Measurements from ENCODE around the gene MOXD1. TPM values are rescaled to one million over a fixed set of nuclear protein-coding genes. Genes with fewer than 3 reads are reported as not detected.

MOXD1 gene
- polyA plus RNA-seq, 1 donor (not counting 4 experiments of a cell fraction or from before 2014, with no cell fraction given): 2.7 TPM

GRCh38 chr6:132410830-132411229 is 9.6 kb upstream of the MOXD1 start:
- Histone ChIP-seq H3K27me3 (ENCODE audit: control insufficient read depth, extremely low read depth, insufficient read depth, low read length) (no peaks in the 10 kb centered on the region), H3K9me3 (ENCODE audit: control insufficient read depth, low read depth, low read length) (no peaks in the 10 kb centered on the region), H4K20me1 (ENCODE audit: control insufficient read depth, extremely low read depth, insufficient read depth, low read length) (no peaks in the 10 kb centered on the region), H3K4me1 (ENCODE audit: control insufficient read depth, extremely low read depth, insufficient read depth, low read length) (no peaks in the 10 kb centered on the region), H3K9ac (ENCODE audit: control insufficient read depth, extremely low read depth, insufficient read depth, low read length) (no peak overlapping the region), H2AFZ (ENCODE audit: control insufficient read depth, low read length) (no peak overlapping the region), H3K4me3 (ENCODE audit: control insufficient read depth in 2 of 3, extremely low read depth in 1 of 3, insufficient read depth in 2 of 3, low read depth in 1 of 3, low read length in 3 of 3) (no peak overlapping the region), H3K9me1 (ENCODE audit: control insufficient read depth, extremely low read depth, insufficient read depth, low read length) (no peaks in the 10 kb centered on the region), H3K36me3 (ENCODE audit: control insufficient read depth in 2 of 2, extremely low read depth in 1 of 2, insufficient read depth in 2 of 2, low read length in 2 of 2) (no peaks in the 10 kb centered on the region), H3K4me2 (ENCODE audit: control insufficient read depth, extremely low read depth, insufficient read depth, low read depth, low read length) (no peak overlapping the region), H3K27ac (ENCODE audit: control insufficient read depth, insufficient read depth, low read length) (no peak overlapping the region), H3K79me2 (ENCODE audit: control insufficient read depth, insufficient read depth, low read length) (no peaks in the 10 kb centered on the region)
- DNase-seq (ENCODE audit: low read depth, low spot score) (no peak), FAIRE-seq (no peak)
- no peak for TF ChIP-seq CTCF (optimal IDR thresholded peaks at IDR 0.05 in 1 of 3, IDR thresholded peaks at IDR 0.05 in 1 of 3, conservative IDR thresholded peaks at IDR 0.05 in 1 of 3; ENCODE audit: extremely low read depth in 1 of 3, insufficient read depth in 2 of 3, low read length in 3 of 3)
- dilution Hi-C loops (cut with MboI; ENCODE audit: extremely low pct_ligation_motif_present, low sequenced_read_pairs): no loop called here

- no peak overlapping the region for H3K4me2 ChIP-seq (ENCODE audit: control insufficient read depth, extremely low read depth, insufficient read depth, low read depth, low read length)
- peaks cover 2% of the 10 kb centered on the region for H3K4me1 ChIP-seq (ENCODE audit: control insufficient read depth, extremely low read depth, insufficient read depth, low read length)
- no peak for FAIRE-seq
- no peaks in the 10 kb centered on the region for H3K79me2 ChIP-seq (ENCODE audit: control insufficient read depth, insufficient read depth, low read length)
- dilution Hi-C loops (cut with MboI; ENCODE audit: extremely low pct_ligation_motif_present, low sequenced_read_pairs): no loop called here
- no peak overlapping the region for H3K27ac ChIP-seq (ENCODE audit: control insufficient read depth, insufficient read depth, low read length)
- H3K9me3 ChIP-seq (ENCODE audit: control insufficient read depth, low read depth, low read length): no peaks in the 10 kb centered on the region
- no peak overlapping the region for H3K4me3 ChIP-seq (ENCODE audit: control insufficient read depth in 2 of 3, extremely low read depth in 1 of 3, insufficient read depth in 2 of 3, low read depth in 1 of 3, low read length in 3 of 3)
- no peak overlapping the region for H2AFZ ChIP-seq (ENCODE audit: control insufficient read depth, low read length)
- peaks cover 16% of the 10 kb centered on the region for H3K27me3 ChIP-seq (ENCODE audit: control insufficient read depth, extremely low read depth, insufficient read depth, low read length)
- no peak for TF ChIP-seq CTCF (optimal IDR thresholded peaks at IDR 0.05 in 1 of 3, IDR thresholded peaks at IDR 0.05 in 1 of 3, conservative IDR thresholded peaks at IDR 0.05 in 1 of 3; ENCODE audit: extremely low read depth in 1 of 3, insufficient read depth in 2 of 3, low read length in 3 of 3)
- no peak for TF ChIP-seq EZH2 (IDR thresholded peaks at IDR 0.05; ENCODE audit: low read length)
- no peak for DNase-seq (ENCODE audit: low read depth, low spot score)
- no peak overlapping the region for H3K9ac ChIP-seq (ENCODE audit: control insufficient read depth, extremely low read depth, insufficient read depth, low read length)
- no peaks in the 10 kb centered on the region for H4K20me1 ChIP-seq (ENCODE audit: control insufficient read depth, extremely low read depth, insufficient read depth, low read length)
- no peaks in the 10 kb centered on the region for H3K9me1 ChIP-seq (ENCODE audit: control insufficient read depth, extremely low read depth, insufficient read depth, low read length)
- no peaks in the 10 kb centered on the region for H3K36me3 ChIP-seq (ENCODE audit: control insufficient read depth in 2 of 2, extremely low read depth in 1 of 2, insufficient read depth in 2 of 2, low read length in 2 of 2)
Observed at GRCh38 chr6:132405143-132405915, 4.1 kb upstream of the MOXD1 start.

Measured in keratinocyte (primary cell).